GM18873 (cell line): ENCODE data around the gene THRB.

ENCODE experiments used
- ATAC-seq: cut with Tn5 transposase; IDR thresholded peaks from one replicate; pipeline ENCODE4 v1.9.1; 2021; ENCODE audit warnings: mild to moderate bottlenecking, moderate library complexity, moderate number of reproducible peaks; ENCODE audit not compliant: unreplicated experiment, low FRiP score

The THRB gene

GRCh38 chr3:24288496-24289236 lies 206.0 kb downstream of the THRB start:
- no peak for ATAC-seq

GRCh38 chr3:24287755-24288450 lies 206.7 kb downstream of the THRB start:
- ATAC-seq = no peak

- no peak for ATAC-seq
Measured at GRCh38 chr3:24286405-24286804, 208.2 kb downstream of the THRB start.

GRCh38 chr3:24278543-24278942 lies 216.1 kb downstream of the THRB start:
- ATAC-seq = no peak

GRCh38 chr3:24273491-24273890 lies 221.2 kb downstream of the THRB start:
- ATAC-seq = no peak

GRCh38 chr3:24272875-24273274 lies 221.8 kb downstream of the THRB start:
- ATAC-seq = no peak

DNA sequence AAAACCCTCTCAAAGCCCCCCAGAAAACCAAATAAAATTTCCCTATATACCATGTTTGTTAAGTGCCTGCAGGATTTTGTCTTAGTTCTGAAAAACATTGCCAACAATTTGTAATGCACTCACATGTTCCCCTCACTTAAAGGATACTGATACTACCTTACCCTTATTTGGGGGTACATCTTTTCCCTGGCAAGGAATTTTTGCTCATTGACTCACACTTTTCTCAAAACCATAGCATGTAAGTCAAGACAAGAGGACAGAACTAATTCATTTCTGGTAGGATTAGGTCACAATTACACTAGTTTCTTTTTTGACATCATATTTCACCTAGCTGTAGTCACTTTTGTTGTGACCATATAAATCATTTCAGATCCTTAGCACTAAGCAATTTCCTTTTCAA lies 222.2 kb downstream of the THRB start:
- no peak for ATAC-seq

GRCh38 chr3:24271228-24271627 lies 223.4 kb downstream of the THRB start:
- no peak for ATAC-seq

GRCh38 chr3:24270744-24271143 lies 223.9 kb downstream of the THRB start:
- ATAC-seq = no peak

DNA sequence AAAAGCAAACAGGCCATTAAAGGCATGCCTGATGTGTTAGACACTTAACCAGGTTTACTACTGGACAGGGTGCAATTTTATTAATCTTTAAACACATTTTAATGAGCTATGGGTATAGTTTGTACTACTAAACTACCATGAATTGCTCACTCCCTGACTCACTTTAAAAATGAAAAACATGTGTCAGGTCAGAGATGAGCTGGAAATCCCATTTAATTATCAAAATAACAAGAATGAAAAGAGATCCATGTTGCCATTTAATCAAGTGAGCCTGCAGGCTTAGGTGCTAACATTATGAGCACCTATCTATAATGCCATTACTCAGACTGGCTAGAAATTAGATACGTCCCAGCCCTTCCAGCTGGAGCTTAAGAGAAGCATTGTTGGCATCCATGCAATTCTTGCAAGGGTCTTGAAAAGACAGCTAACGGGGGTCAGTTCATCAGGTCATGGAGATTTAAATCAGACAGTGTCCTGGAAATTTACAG lies 224.4 kb downstream of the THRB start:
- ATAC-seq = no peak

- ATAC-seq = peak; percentile 66
Measured at GRCh38 chr3:24264748-24265158, 229.9 kb downstream of the THRB start.

DNA sequence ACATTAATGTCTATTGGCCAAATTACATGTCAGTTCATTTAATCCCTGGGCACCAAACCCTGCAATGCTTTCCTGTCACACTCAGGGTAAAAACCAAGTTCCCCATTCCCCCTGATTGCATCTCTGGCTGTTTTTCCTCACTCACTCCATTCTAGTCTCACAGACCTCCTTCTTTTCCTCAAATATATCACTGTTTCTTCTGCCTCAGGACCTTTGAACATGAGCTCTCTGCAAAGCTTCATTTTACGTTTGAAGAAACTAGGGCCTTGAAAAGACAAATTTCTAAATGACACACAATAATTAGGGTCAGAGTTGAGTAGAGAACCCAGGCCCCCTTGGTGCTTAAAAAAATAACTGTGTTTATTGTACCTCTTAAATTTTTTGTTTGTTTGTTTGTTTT lies 230.6 kb downstream of the THRB start:
- no peak for ATAC-seq

- no peak for ATAC-seq
Measured at GRCh38 chr3:24263069-24263668, 231.5 kb downstream of the THRB start.

DNA sequence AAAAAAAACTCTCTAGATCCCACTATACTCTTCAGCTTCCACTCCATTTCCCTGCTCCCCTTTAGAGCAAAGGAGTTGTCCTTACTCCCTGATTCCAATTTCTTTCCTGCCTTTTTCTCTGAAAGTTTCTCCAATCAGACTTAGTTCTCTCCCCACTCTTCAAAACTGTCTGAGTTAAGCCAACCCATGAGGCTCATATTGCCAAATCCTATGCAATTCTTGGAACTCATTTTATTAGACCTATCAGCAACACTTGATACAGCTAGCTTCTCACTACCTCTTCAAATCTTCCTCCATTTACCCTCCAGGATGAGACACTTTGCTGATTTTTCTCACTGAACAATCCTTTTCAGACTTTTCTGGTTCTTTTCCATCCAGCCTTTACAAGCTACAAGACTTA lies 233.1 kb downstream of the THRB start:
- no peak for ATAC-seq

GRCh38 chr3:24259901-24260512 lies 234.6 kb downstream of the THRB start:
- no peak for ATAC-seq

- no peak for ATAC-seq
Measured at GRCh38 chr3:24258727-24259600, 235.7 kb downstream of the THRB start.

- ATAC-seq = no peak
Measured at GRCh38 chr3:24258260-24258659, 236.4 kb downstream of the THRB start.

- no peak for ATAC-seq
Measured at GRCh38 chr3:24255414-24255813, 239.2 kb downstream of the THRB start.

DNA sequence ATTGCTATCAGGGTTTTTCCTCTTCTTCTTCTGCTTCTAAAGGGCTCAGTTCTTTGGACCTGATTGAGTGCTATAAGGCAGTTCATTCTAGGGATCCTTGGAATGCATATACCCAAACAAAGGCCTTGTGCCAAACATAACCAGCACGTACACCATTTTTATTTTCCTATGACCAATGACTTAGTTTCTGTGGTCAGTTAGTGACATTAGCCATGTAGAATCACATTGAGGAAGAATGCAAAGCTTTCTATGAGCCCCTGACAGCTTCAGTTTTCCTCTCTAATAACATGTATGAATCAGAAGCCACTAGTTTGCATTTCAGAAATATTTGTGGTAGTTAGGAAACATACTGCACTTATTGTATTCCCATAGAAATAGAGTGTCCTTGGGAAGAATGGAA lies 240.0 kb downstream of the THRB start:
- ATAC-seq = no peak

- no peak for ATAC-seq
Measured at GRCh38 chr3:24253336-24253735, 241.3 kb downstream of the THRB start.
